Ovary (tissue), 9 donors: ENCODE results near the gene PANK4. TPM values are rescaled to one million over a fixed set of nuclear protein-coding genes. Genes with fewer than 3 reads are reported as not detected.

Experiments
- DNase-seq, 5 donors: peaks; one replicate each; pipeline ENCODE4 v3.0.0-alpha.2; 2019 to 2020
- H3K27ac ChIP-seq, 2 donors: fragments of 200-600 bp; one replicate each; pipeline versions ENCODE4 v1.5.1 to v1.8.0; 2019 to 2022
- H3K27me3 ChIP-seq: fragments of 200-600 bp; one replicate; pipeline ENCODE4 v1.8.0; 2022
- H3K36me3 ChIP-seq: fragments of 200-600 bp; sonication (generic); one replicate; pipeline ENCODE4 v1.5.1; 2019
- H3K4me1 ChIP-seq: one replicate; pipeline ENCODE4 v1.8.1; 2013; ENCODE audit warnings: mild to moderate bottlenecking, moderate library complexity; ENCODE audit not compliant: insufficient read depth
- H3K4me3 ChIP-seq: fragments of 200-600 bp; sonication (generic); one replicate; pipeline ENCODE4 v1.5.1; 2017
- H3K9me3 ChIP-seq, 2 donors: fragments of 200-600 bp in 1 of 2; sonication (generic) in 1 of 2; one replicate each; pipeline versions ENCODE4 v1.5.1 to v1.8.1; 2013 to 2019; ENCODE audit warnings: mild to moderate bottlenecking in 1 of 2, moderate library complexity in 1 of 2
- CTCF ChIP-seq, 3 donors: fragments of 450-650 bp in 2 of 3; fragments of 200-600 bp in 1 of 3; IDR thresholded peaks; one replicate each; pipeline versions ENCODE4 v1.5.1 to v1.8.0; 2016 to 2022; ENCODE audit warnings: antibody characterized with exemption in 3 of 3, mild to moderate bottlenecking in 1 of 3
- EP300 ChIP-seq: sonication (generic); formaldehyde crosslinking; IDR thresholded peaks from one replicate; pipeline ENCODE4 v1.6.1; 2017; ENCODE audit warnings: antibody characterized with exemption
- POLR2A ChIP-seq: fragments of 450-650 bp; IDR thresholded peaks from one replicate; pipeline ENCODE4 v1.6.1; 2017; ENCODE audit warnings: antibody characterized with exemption, mild to moderate bottlenecking, moderate library complexity
- WGBS, 3 donors: extraction: QIAGEN DNeasy Blood & Tissue Kit in 1 of 3; methylation state at CpG; one replicate each; pipeline versions ENCODE4 v1.1.5 to v1.1.7; 2013 to 2017; 5-methylcytosine and 5-hydroxymethylcytosine counted together
- intact Hi-C, 4 donors: fragments of 100-400 bp; cut with DNase I; formaldehyde crosslinking; loops; one replicate each; pipeline versions ENCODE4 v1.11.0 to v1.15.1; 2022 to 2023
- polyA plus RNA-seq, 2 donors: library from polyadenylated mRNA; stranded (reverse); fragments of 200-250 nt in 1 of 2; fragments of 350-450 nt in 1 of 2; fragmentation: Illumina TruSeq in 1 of 2; extraction: RNeasy Lipid Tissue Mini Kit (QIAGEN cat#74804) in 1 of 2; gene quantifications; one replicate each; pipeline ENCODE4 v1.2.3, GENCODE V29; 2013 to 2014
- total RNA-seq, 7 donors: library from RNA; depleted of rRNA in 2 of 7; stranded (reverse); fragments of >200 nt in 2 of 7; fragmentation: NEBNext Ultra II Directional in 3 of 7; extraction: Animal tissue kit (Norgen Biotek cat#: 25700) in 3 of 7; gene quantifications; one replicate each; pipeline versions ENCODE4 v1.1.0 to v1.2.4, GENCODE V29; 2016 to 2023
- donor health status: DM: no; HTN: no; CAD: no; lungs with moderate emphysema.
- donor health status: DM: no; HTN: no; CAD: no.
- donor health status: Bipolar disorder and iron deficiency.
- donor health status: DM: yes; HTN: yes; CAD: no.
- donor health status: DM: no; HTN: no; CAD: no.
- donor health status: DM: yes; HTN: yes; CAD: no.

The PANK4 gene
- total and polyA plus RNA-seq, 9 donors, result 14.7 to 33.3 (median 26.1) TPM

DNA sequence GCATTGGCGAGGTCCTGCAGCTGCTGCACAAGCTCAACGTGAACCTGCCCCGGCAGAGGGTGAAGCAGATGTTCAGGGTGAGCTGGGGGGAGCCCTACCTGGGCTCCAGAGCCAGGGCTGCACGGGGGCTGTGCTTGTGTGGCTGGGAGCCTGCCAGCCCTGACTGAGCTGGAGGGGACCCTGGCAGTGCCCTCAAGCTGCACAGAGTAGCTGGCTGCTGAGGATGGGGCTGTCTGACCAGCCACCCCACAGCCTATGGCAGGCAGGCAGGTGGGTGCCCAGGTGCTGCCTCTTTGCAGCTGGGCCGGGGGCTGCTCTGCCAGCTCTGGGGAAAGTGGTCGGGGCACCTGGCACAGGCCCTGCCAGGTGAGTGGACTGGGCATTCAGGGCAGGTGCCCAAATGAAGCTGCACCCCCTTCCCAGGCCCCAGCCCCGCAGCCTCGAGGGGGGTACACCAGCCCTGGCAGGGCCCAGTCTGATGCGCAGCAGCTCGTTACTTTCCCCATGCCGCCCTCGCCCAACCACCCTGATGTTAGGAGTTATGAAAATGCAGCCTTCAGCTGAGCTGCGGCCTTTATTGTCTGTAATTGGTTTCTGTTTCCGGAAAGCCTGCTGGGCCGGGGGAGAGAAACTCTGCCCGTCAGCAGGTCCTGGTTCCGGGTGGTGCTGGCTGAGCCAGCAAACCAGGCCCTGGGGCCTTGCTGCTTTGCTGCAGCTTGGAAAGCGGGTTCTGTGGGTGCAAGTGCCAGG lies 46.0 kb downstream of the PANK4 start:
- Histone ChIP-seq H3K4me1 (no peaks in the 10 kb centered on the region), H3K4me3 (no peak overlapping the region), H3K36me3 (no peaks in the 10 kb centered on the region), H3K27me3 (no peaks in the 10 kb centered on the region), H3K27ac (no peak overlapping the region), H3K9me3 (no peaks in the 10 kb centered on the region)
- intact Hi-C loops, result no loop called here
- WGBS, 3 donors, result 67 to 73% (median 69%) methylated on average over 16 to 18 of the region's 18 CpGs
- TF ChIP-seq CTCF (IDR thresholded peaks at IDR 0.05), result no peak
- TF ChIP-seq EP300, result no peak
- TF ChIP-seq POLR2A, result no peak
- DNase-seq, result no peak

- Histone ChIP-seq H3K27me3 (no peaks in the 10 kb centered on the region), H3K4me3 (no peak overlapping the region), H3K4me1 (no peaks in the 10 kb centered on the region), H3K36me3 (no peaks in the 10 kb centered on the region), H3K27ac (no peak overlapping the region), H3K9me3 (no peaks in the 10 kb centered on the region)
- 77 to 82% (median 79%) methylated on average over 17 to 28 of the region's 28 CpGs for WGBS, 3 donors
- no peak for DNase-seq
- intact Hi-C loops, result no loop called here
- TF ChIP-seq POLR2A, result no peak
- TF ChIP-seq CTCF (IDR thresholded peaks at IDR 0.05), result no peak
- TF ChIP-seq EP300, result no peak
Observed at GRCh38 chr1:2479618-2480017, 46.8 kb downstream of the PANK4 start.

- H3K4me3 ChIP-seq, result no peak overlapping the region
- H3K27me3 ChIP-seq, result no peaks in the 10 kb centered on the region
- intact Hi-C loops, result no loop called here
- no peak for DNase-seq
- TF ChIP-seq EP300, result no peak
- TF ChIP-seq POLR2A, result no peak
- no peak for TF ChIP-seq CTCF (IDR thresholded peaks at IDR 0.05)
- H3K9me3 ChIP-seq, result no peaks in the 10 kb centered on the region
- no peaks in the 10 kb centered on the region for H3K36me3 ChIP-seq
- no peaks in the 10 kb centered on the region for H3K4me1 ChIP-seq
- WGBS, 3 donors, result 70 to 74% (median 72%) methylated on average over 20 of the region's 20 CpGs
- no peak overlapping the region for H3K27ac ChIP-seq
Observed at GRCh38 chr1:2479186-2479585, 47.2 kb downstream of the PANK4 start.

- Histone ChIP-seq H3K27ac (no peak overlapping the region), H3K9me3 (no peaks in the 10 kb centered on the region), H3K4me1 (no peaks in the 10 kb centered on the region), H3K27me3 (no peaks in the 10 kb centered on the region), H3K4me3 (no peak overlapping the region), H3K36me3 (no peaks in the 10 kb centered on the region)
- no peak for DNase-seq
- intact Hi-C loops, result no loop called here
- TF ChIP-seq CTCF (IDR thresholded peaks at IDR 0.05), result no peak
- no peak for TF ChIP-seq POLR2A
- WGBS, 3 donors, result 54 to 64% (median 58%) methylated on average over 30 to 35 of the region's 35 CpGs
Observed at GRCh38 chr1:2477791-2478499, 48.5 kb downstream of the PANK4 start.
